ENCODE results near the gene CFAP74. TPM values are rescaled to one million over a fixed set of nuclear protein-coding genes. Genes with fewer than 3 reads are reported as not detected.

Gene CFAP74
- total RNA-seq, 4 donors from 2014 or later, result 0.13 TPM; not detected in 3

DNA sequence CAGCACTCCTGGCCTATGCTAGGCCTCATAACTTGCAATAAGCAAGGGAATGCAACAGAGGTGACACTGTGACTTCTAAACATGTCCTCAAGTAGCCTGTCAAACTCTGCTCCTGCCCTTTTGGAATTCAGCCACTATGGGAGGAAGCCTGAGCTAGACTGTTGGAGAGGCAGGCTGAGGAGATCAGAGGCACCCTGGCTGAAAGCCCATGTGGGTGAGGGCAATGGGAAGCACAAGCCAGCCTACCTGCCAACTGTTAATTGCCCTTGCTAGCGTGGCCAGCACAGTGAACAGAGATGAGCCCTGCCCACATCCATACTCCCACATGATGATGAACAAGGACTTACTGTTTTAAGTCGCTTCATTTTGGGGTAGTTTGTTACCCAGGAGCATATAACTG lies 130.4 kb downstream of the CFAP74 start:
- peak; percentile 84 to 89 for DNase-seq

DNA sequence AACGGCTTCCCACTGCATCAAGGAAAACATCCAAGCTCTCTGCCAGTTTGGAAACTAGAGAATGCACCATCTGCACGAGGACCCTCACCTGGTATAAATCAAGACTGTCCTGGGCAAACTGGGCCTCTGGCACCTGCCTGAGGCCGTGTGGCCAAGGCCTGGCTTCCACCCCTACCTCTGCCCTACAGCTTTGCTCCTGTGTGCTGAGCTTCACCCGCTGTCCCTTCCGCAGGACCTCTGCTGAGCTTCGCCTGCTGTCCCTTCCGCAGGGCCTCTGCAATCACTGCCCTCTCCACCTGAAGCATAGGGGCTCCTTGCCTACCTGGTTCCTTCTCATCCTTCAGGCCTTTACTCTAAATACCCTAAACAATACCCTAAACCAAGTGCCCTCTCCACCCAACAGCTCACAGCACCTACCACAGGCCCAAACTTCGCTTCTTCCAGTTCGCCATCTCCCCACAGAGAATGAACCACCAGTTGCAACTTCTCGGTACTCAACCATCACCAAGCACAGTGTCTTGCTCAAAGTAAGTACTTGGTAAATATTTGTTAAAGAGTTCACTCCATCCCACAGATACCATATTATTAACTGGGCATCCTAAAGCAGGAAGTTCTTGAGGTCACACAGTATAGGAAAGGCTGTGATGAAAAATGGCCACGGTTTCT lies 131.1 kb downstream of the CFAP74 start:
- Histone ChIP-seq H3K4me3 (replicated peaks in 1 of 3) (no peak overlapping the region), H3K27me3 (no peaks in the 10 kb centered on the region), H3K36me3 (no peaks in the 10 kb centered on the region), H3K9me3 (no peaks in the 10 kb centered on the region), H3K27ac (peak overlapping the region in 1 of 3 donors; percentile 30), H3K4me1 (peaks cover 44 to 50% of the 10 kb centered on the region in 2 donors)
- 81 to 85% methylated on average over 11 of the region's 11 CpGs for WGBS, 2 donors
- DNase-seq, result no peak
- no peak for TF ChIP-seq POLR2A (IDR thresholded peaks at IDR 0.05)
- TF ChIP-seq, protein P1, sequence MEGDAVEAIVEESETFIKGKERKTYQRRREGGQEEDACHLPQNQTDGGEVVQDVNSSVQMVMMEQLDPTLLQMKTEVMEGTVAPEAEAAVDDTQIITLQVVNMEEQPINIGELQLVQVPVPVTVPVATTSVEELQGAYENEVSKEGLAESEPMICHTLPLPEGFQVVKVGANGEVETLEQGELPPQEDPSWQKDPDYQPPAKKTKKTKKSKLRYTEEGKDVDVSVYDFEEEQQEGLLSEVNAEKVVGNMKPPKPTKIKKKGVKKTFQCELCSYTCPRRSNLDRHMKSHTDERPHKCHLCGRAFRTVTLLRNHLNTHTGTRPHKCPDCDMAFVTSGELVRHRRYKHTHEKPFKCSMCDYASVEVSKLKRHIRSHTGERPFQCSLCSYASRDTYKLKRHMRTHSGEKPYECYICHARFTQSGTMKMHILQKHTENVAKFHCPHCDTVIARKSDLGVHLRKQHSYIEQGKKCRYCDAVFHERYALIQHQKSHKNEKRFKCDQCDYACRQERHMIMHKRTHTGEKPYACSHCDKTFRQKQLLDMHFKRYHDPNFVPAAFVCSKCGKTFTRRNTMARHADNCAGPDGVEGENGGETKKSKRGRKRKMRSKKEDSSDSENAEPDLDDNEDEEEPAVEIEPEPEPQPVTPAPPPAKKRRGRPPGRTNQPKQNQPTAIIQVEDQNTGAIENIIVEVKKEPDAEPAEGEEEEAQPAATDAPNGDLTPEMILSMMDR (IDR thresholded peaks at IDR 0.05), result no peak
- intact Hi-C loops (cut with DNase I), result no loop called here

More for the DNA sequence above, 130.4 kb downstream of the CFAP74 start:
- WGBS, 2 donors, result 55 to 60% methylated on average over 2 of the region's 2 CpGs
- TF ChIP-seq, protein P1 (IDR thresholded peaks at IDR 0.05), result no peak
- TF ChIP-seq POLR2A (IDR thresholded peaks at IDR 0.05), result no peak
- H3K36me3 ChIP-seq, result no peaks in the 10 kb centered on the region
- H3K4me3 ChIP-seq (replicated peaks in 1 of 3), result no peak overlapping the region
- H3K27me3 ChIP-seq, result no peaks in the 10 kb centered on the region
- H3K4me1 ChIP-seq, result peaks cover 51 to 56% of the 10 kb centered on the region in 2 donors
- peak overlapping the region in 1 of 3 donors; percentile 30 for H3K27ac ChIP-seq
- intact Hi-C loops (cut with DNase I), result no loop called here
- no peaks in the 10 kb centered on the region for H3K9me3 ChIP-seq

Other genes with a start within 250 kb of the CFAP74 start
- 10 to 100 TPM; 64.8 to 91.4 (median 84.2) TPM for gene NADK, start 225.3 kb downstream of the CFAP74 start, total RNA-seq
- gene GNB1, start 112.7 kb downstream of the CFAP74 start, total RNA-seq, result 100 to 1,000 TPM; 154 to 200 (median 174) TPM
- under 1 TPM in 1 of 4 donors, not detected in 3; 0.13 TPM for gene CALML6, start 88.5 kb downstream of the CFAP74 start, total RNA-seq
- gene TMEM52, start 84.5 kb downstream of the CFAP74 start, total RNA-seq, result not detected
- gene GABRD, start 15.6 kb upstream of the CFAP74 start, total RNA-seq, result under 1 TPM in 2 of 4 donors, not detected in 2; 0.49 to 0.78 TPM
- gene PRKCZ, start 46.6 kb upstream of the CFAP74 start, total RNA-seq, result 10 to 100 TPM; 33.6 to 53.0 (median 44.3) TPM
- 10 to 100 TPM; 42.2 to 82.2 (median 50.2) TPM for gene FAAP20, start 191.0 kb upstream of the CFAP74 start, total RNA-seq
- gene SKI, start 224.5 kb upstream of the CFAP74 start, total RNA-seq, result 10 to 100 TPM; 31.4 to 59.6 (median 39.9) TPM

Data from thyroid gland (tissue), 4 donors.